Gastrocnemius medialis (tissue), 4 donors: ENCODE measurements around the gene SEMA3C.

Experiments
- POLR2A ChIP-seq, 2 donors: fragments of 450-650 bp; IDR thresholded peaks; one replicate each; pipeline ENCODE4 v1.6.1; 2017; ENCODE audit warnings: antibody characterized with exemption in 2 of 2, mild to moderate bottlenecking in 2 of 2, moderate library complexity in 2 of 2
- TF ChIP-seq, protein P1 (sequence below), 5 experiments: fragments of 450-650 bp in 3 of 5; fragments of 200-600 bp in 2 of 5; sonication (generic) in 2 of 5; IDR thresholded peaks in 4 of 5; conservative IDR thresholded peaks in 1 of 5; 1 replicate in 4 of 5; 2 replicates in 1 of 5; pipeline ENCODE4 v1.5.1; 2016 to 2019; ENCODE audit warnings: antibody characterized with exemption in 5 of 5, mild to moderate bottlenecking in 3 of 5, moderate library complexity in 3 of 5

DNA sequence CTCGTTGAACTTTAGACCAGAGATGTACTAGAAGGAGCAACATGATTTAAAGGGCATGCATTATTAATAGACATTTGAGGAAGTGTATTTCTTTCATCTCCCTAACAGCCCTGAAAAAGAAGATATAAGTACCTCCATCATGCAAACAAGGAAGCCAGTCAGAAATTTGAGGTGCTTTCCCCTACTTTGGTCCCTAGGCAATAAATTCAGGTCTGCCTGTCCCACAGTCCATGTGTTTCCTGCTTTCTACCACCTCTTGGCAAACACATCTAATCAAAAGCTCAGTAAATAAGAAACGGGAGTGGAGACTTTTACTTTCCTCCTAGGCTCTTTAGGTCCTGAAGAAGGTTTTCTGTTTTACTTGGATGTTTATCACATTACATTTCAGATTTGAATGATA, 5.2 kb upstream of the SEMA3C start:
- TF ChIP-seq, protein P1, sequence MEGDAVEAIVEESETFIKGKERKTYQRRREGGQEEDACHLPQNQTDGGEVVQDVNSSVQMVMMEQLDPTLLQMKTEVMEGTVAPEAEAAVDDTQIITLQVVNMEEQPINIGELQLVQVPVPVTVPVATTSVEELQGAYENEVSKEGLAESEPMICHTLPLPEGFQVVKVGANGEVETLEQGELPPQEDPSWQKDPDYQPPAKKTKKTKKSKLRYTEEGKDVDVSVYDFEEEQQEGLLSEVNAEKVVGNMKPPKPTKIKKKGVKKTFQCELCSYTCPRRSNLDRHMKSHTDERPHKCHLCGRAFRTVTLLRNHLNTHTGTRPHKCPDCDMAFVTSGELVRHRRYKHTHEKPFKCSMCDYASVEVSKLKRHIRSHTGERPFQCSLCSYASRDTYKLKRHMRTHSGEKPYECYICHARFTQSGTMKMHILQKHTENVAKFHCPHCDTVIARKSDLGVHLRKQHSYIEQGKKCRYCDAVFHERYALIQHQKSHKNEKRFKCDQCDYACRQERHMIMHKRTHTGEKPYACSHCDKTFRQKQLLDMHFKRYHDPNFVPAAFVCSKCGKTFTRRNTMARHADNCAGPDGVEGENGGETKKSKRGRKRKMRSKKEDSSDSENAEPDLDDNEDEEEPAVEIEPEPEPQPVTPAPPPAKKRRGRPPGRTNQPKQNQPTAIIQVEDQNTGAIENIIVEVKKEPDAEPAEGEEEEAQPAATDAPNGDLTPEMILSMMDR (IDR thresholded peaks at IDR 0.05 in 4 of 5, conservative IDR thresholded peaks at IDR 0.05 in 1 of 5), result no peak
- TF ChIP-seq POLR2A (IDR thresholded peaks at IDR 0.05), result no peak
